DND-41 (cell line): ENCODE measurements around the gene UBXN4.
"Not testable (repeated sequence)": the region's sequence is repeated elsewhere in the genome, so short reads cannot be mapped to it uniquely, and the experiment has no call there.

Experiments used
- EZH2 ChIP-seq: IDR thresholded peaks from 3 replicates; pipeline ENCODE4 v1.6.1; 2012; ENCODE audit warnings: borderline replicate concordance, low read depth, mild to moderate bottlenecking, moderate library complexity, low read length, inconsistent platforms; ENCODE audit not compliant: severe bottlenecking
- TF ChIP-seq, protein P1 (sequence below): IDR thresholded peaks from 2 replicates; pipeline ENCODE4 v1.5.1; 2012; ENCODE audit warnings: borderline replicate concordance, low read length, moderate library complexity, mild to moderate bottlenecking; ENCODE audit not compliant: poor library complexity, severe bottlenecking; ENCODE audit errors: extremely low read depth

DNA sequence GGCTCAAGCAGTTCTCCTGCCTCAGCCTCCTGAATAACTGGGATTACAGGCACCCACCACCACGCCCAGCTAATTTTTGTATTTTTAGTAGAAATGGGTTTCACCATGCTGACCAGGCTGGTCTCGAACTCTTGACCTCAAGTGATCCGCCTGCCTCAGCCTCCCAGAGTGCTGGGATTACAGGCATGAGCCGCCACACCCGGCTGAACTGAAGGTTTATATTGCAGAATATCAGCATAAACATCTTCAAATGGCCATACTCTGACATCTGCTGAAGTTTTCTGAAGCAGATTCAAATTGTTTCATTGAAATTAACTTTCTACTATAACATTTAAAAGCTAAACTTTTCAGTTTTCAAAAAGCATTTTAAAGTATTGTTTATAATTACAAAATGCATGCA, 37.6 kb upstream of the UBXN4 start:
- TF ChIP-seq, protein P1, sequence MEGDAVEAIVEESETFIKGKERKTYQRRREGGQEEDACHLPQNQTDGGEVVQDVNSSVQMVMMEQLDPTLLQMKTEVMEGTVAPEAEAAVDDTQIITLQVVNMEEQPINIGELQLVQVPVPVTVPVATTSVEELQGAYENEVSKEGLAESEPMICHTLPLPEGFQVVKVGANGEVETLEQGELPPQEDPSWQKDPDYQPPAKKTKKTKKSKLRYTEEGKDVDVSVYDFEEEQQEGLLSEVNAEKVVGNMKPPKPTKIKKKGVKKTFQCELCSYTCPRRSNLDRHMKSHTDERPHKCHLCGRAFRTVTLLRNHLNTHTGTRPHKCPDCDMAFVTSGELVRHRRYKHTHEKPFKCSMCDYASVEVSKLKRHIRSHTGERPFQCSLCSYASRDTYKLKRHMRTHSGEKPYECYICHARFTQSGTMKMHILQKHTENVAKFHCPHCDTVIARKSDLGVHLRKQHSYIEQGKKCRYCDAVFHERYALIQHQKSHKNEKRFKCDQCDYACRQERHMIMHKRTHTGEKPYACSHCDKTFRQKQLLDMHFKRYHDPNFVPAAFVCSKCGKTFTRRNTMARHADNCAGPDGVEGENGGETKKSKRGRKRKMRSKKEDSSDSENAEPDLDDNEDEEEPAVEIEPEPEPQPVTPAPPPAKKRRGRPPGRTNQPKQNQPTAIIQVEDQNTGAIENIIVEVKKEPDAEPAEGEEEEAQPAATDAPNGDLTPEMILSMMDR: not testable (repeated sequence)
- TF ChIP-seq EZH2: not testable (repeated sequence)
